ENCODE measurements around the gene FMO3.

Gene FMO3

GRCh38 chr1:171161431-171161830 lies 70.7 kb downstream of the FMO3 start:
- no peak for TF ChIP-seq Cebpa-rat (IDR thresholded peaks at IDR 0.05)
- no peaks in the 10 kb centered on the region for H3K27me3 ChIP-seq
- H4K20me1 ChIP-seq = no peaks in the 10 kb centered on the region
- peaks cover 0 to 26% (median 0%) of the 10 kb centered on the region in 10 experiments; a peak in 3 of 20 replicates for H3K4me1 ChIP-seq
- H3K9ac ChIP-seq = no peak overlapping the region
- H3K36me3 ChIP-seq = no peaks in the 10 kb centered on the region
- no peak overlapping the region for H3K27ac ChIP-seq
- peaks cover 0 to 10% (median 5%) of the 10 kb centered on the region in 11 experiments; a peak in 12 of 22 replicates for H3K9me3 ChIP-seq (replicated peaks in 1 of 11)
- H3K4me2 ChIP-seq = peak overlapping the region in 1 of 11 experiments; percentile 20; a peak in 1 of 22 replicates
- H3K4me3 ChIP-seq = no peak overlapping the region

- peaks cover 6 to 15% (median 11%) of the 10 kb centered on the region in 11 experiments; a peak in 20 of 22 replicates for H3K9me3 ChIP-seq (replicated peaks in 1 of 11)
- H3K36me3 ChIP-seq = no peaks in the 10 kb centered on the region
- H3K9ac ChIP-seq = no peak overlapping the region
- no peak overlapping the region for H3K4me3 ChIP-seq
- no peaks in the 10 kb centered on the region for H3K27me3 ChIP-seq
- no peak for TF ChIP-seq Cebpa-rat (IDR thresholded peaks at IDR 0.05)
- H3K4me2 ChIP-seq = no peak overlapping the region
- peaks cover 0 to 11% (median 7%) of the 10 kb centered on the region in 10 experiments; a peak in 9 of 20 replicates for H3K4me1 ChIP-seq
- H4K20me1 ChIP-seq = no peaks in the 10 kb centered on the region
- no peak overlapping the region for H3K27ac ChIP-seq
Observed at GRCh38 chr1:171166361-171166760, 75.7 kb downstream of the FMO3 start.
